Endothelial cell of umbilical vein (primary cell): ENCODE measurements around the gene COMT. TPM values are rescaled to one million over a fixed set of nuclear protein-coding genes. Genes with fewer than 3 reads are reported as not detected.

Source experiments
- BruUV-seq: library from RNA; stranded (reverse); fragments of 400-500 nt; replicated peaks from 2 replicates; lab custom pipeline; 2021; lab: Mats Ljungman, UMichigan
- CTCF ChIA-PET: fragments of 300-600, 350-600 bp; sonication (Branson Sonifier 250); formaldehyde crosslinking; loops from one replicate; lab custom pipeline; 2021; ENCODE audit warnings: antibody characterized with exemption, inconsistent platforms; lab: Charles Lee
- POLR2A ChIA-PET: fragments of 300-600, 350-600 bp; sonication (Branson Sonifier 250); formaldehyde crosslinking; loops from one replicate; lab custom pipeline; 2021; ENCODE audit warnings: antibody characterized with exemption, inconsistent platforms; lab: Charles Lee
- DNase-seq: peaks from one replicate; pipeline ENCODE4 v3.0.0-alpha.2; 2011; ENCODE audit warnings: low read depth, low spot score
- FAIRE-seq: peaks from 2 replicates; lab custom pipeline; 2011; peaks lifted over from hg19 to GRCh38; lab: Jason Lieb, UNC
- H2AFZ ChIP-seq: 2 replicates; pipeline ENCODE4 v1.6.0; 2012; ENCODE audit warnings: low read depth, low read length, control low read depth, inconsistent platforms
- H3K27ac ChIP-seq: 2 replicates; pipeline ENCODE4 v1.5.1; 2011; ENCODE audit warnings: low read depth, mild to moderate bottlenecking, control low read depth, low read length, moderate library complexity; ENCODE audit not compliant: insufficient read depth
- H3K27me3 ChIP-seq, 2 experiments: 2 replicates each; pipeline versions ENCODE4 v1.6.0 to v1.6.1; 2011; ENCODE audit warnings: low read length in 2 of 2, mixed read lengths in 1 of 2; ENCODE audit not compliant: control insufficient read depth in 2 of 2, insufficient read depth in 2 of 2
- H3K36me3 ChIP-seq, 2 experiments: 2 replicates in 1 of 2; 3 replicates in 1 of 2; pipeline ENCODE4 v1.5.1; 2011; ENCODE audit warnings: low read length in 2 of 2, mild to moderate bottlenecking in 1 of 2, moderate library complexity in 1 of 2; ENCODE audit not compliant: control insufficient read depth in 2 of 2, insufficient read depth in 2 of 2; ENCODE audit errors: extremely low read depth in 1 of 2
- H3K4me1 ChIP-seq: 3 replicates; pipeline ENCODE4 v1.5.1; 2011; ENCODE audit warnings: mild to moderate bottlenecking, low read length; ENCODE audit not compliant: control insufficient read depth, insufficient read depth; ENCODE audit errors: extremely low read depth
- H3K4me2 ChIP-seq: 2 replicates; pipeline ENCODE4 v1.6.1; 2011; ENCODE audit warnings: low read length, control low read depth, mixed read lengths; ENCODE audit not compliant: insufficient read depth
- H3K4me3 ChIP-seq, 3 experiments: fragments of 200-600 bp in 1 of 3; sonication (generic), shearing (Covaris generic) in 1 of 3; replicated peaks in 1 of 3; 2 replicates each; pipeline ENCODE4 v1.5.1; 2011 to 2016; ENCODE audit warnings: control low read depth in 3 of 3, low read length in 3 of 3, mild to moderate bottlenecking in 2 of 3, inconsistent platforms in 1 of 3, low read depth in 1 of 3, moderate library complexity in 1 of 3; ENCODE audit not compliant: insufficient read depth in 1 of 3
- H3K79me2 ChIP-seq: 2 replicates; pipeline ENCODE4 v1.6.0; 2012; ENCODE audit warnings: low read length, inconsistent platforms; ENCODE audit not compliant: control insufficient read depth, insufficient read depth
- H3K9ac ChIP-seq: replicated peaks from 2 replicates; pipeline ENCODE3; 2011; ENCODE audit warnings: low read length, control low read depth; ENCODE audit not compliant: insufficient read depth; ENCODE audit errors: extremely low read depth
- H3K9me1 ChIP-seq: replicated peaks from 3 replicates; pipeline ENCODE4 v1.6.0; 2011; ENCODE audit warnings: mild to moderate bottlenecking, low read length; ENCODE audit not compliant: control insufficient read depth, insufficient read depth; ENCODE audit errors: extremely low read depth
- H3K9me3 ChIP-seq: replicated peaks from 2 replicates; pipeline ENCODE4 v1.5.1; 2012; ENCODE audit warnings: low read length, inconsistent platforms; ENCODE audit not compliant: control insufficient read depth, insufficient read depth
- H4K20me1 ChIP-seq: replicated peaks from 2 replicates; pipeline ENCODE3; 2011; ENCODE audit warnings: mild to moderate bottlenecking, low read length; ENCODE audit not compliant: control insufficient read depth, insufficient read depth; ENCODE audit errors: extremely low read depth
- EZH2 ChIP-seq: IDR thresholded peaks from 2 replicates; pipeline ENCODE4 v1.6.1; 2012; ENCODE audit warnings: borderline replicate concordance, low read depth, mild to moderate bottlenecking, moderate library complexity, low read length, inconsistent platforms; ENCODE audit not compliant: severe bottlenecking
- FOS ChIP-seq: IDR thresholded peaks from 2 replicates; pipeline ENCODE4 v1.6.1; 2011; ENCODE audit warnings: mild to moderate bottlenecking, low read length, moderate library complexity, borderline replicate concordance; ENCODE audit not compliant: insufficient read depth
- GATA2 ChIP-seq: IDR thresholded peaks from 2 replicates; pipeline ENCODE4 v1.7.0; 2011; ENCODE audit warnings: low read depth, mild to moderate bottlenecking, moderate library complexity, mixed read lengths, low read length; ENCODE audit not compliant: insufficient read length, insufficient read depth
- JUN ChIP-seq: IDR thresholded peaks from 2 replicates; pipeline ENCODE4 v1.6.1; 2011; ENCODE audit warnings: borderline replicate concordance, low read depth; ENCODE audit not compliant: insufficient read length, insufficient read depth
- POLR2A ChIP-seq: IDR thresholded peaks from 2 replicates; pipeline ENCODE4 v1.6.1; 2012; ENCODE audit warnings: low read depth, mild to moderate bottlenecking, control low read depth, low read length
- POLR2AphosphoS5 ChIP-seq: IDR thresholded peaks from 2 replicates; pipeline ENCODE4 v1.6.1; 2012; ENCODE audit warnings: low read depth, mild to moderate bottlenecking, control low read depth, low read length, moderate library complexity; ENCODE audit not compliant: insufficient read depth
- dilution Hi-C: fragments of 300-500 bp; cut with MboI; formaldehyde crosslinking; loops from one replicate; pipeline ENCODE4 v1.15.0; 2019; ENCODE audit warnings: low sequenced_read_pairs; ENCODE audit not compliant: extremely low pct_ligation_motif_present
- intact Hi-C: fragments of 100-400 bp; cut with micrococcal nuclease; formaldehyde crosslinking; loops from one replicate; pipeline ENCODE4 v1.10.0; 2022
- polyA plus RNA-seq, 4 experiments: library from polyadenylated mRNA; depleted of rRNA in 3 of 4; stranded (reverse) in 3 of 4; unstranded in 1 of 4; fragments of >200 nt; gene quantifications; 2 replicates each; pipeline versions ENCODE4 v1.2.1 to v1.2.3, GENCODE V29; 2011 to 2012; ENCODE audit warnings: missing spikeins in 1 of 4
- total RNA-seq: library from RNA; stranded (reverse); gene quantifications from 2 replicates; pipeline ENCODE4 v1.2.3, GENCODE V29; 2021
- TF ChIP-seq, protein P1 (sequence below), 2 donors: IDR thresholded peaks; 1 replicate in 1 of 2; 2 replicates in 1 of 2; pipeline ENCODE4 v1.5.1; 2011; ENCODE audit warnings: low read length in 2 of 2, mild to moderate bottlenecking in 2 of 2, moderate library complexity in 2 of 2, control low read depth in 1 of 2, inconsistent platforms in 1 of 2, low read depth in 1 of 2; ENCODE audit not compliant: insufficient read depth in 1 of 2; ENCODE audit errors: extremely low read depth in 1 of 2
- TF ChIP-seq, protein P2 (sequence below): IDR thresholded peaks from 2 replicates; pipeline ENCODE4 v1.6.1; 2011; ENCODE audit not compliant: insufficient read depth, insufficient read length

The COMT gene
- total and polyA plus RNA-seq, 2 donors (not counting 3 experiments of a cell fraction or from before 2014, with no cell fraction given): 221 to 537 TPM

DNA sequence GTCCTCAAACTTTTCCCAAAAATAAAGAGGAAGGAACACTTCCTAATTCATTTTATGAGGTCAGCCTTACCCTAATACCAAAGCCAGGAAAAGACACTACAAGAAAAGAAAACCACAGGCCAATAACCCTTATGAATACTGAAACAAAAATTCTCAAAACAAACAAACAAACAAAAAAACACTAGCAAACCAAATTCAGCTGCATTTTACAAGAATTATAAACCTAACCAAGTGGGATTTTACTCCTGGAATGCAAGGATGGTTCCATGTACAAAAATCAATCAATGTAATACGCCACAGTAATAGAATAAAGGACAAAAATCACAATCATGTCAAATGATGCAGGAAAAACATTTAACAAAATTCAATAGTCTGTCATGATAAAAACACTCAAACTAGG, 61.7 kb downstream of the COMT start:
- ChIA-PET POLR2A (no interaction called here), CTCF (interaction anchor here (1.0 to 2.4 kb wide), 5 partner anchors 8 to 29 kb away, joined by 3 to 32 read pairs (median 3); no protein-coding TSS in a partner anchor)
- H3K9ac ChIP-seq: no peak overlapping the region
- H3K36me3 ChIP-seq: no peaks in the 10 kb centered on the region
- dilution Hi-C loops (no loop called here), intact Hi-C loops (no loop called here)
- H3K9me1 ChIP-seq: no peaks in the 10 kb centered on the region
- no peak for DNase-seq
- no peaks in the 10 kb centered on the region for H3K27me3 ChIP-seq
- H4K20me1 ChIP-seq: no peaks in the 10 kb centered on the region
- no TSS peak for BruUV-seq
- no peaks in the 10 kb centered on the region for H3K79me2 ChIP-seq
- peaks cover 5% of the 10 kb centered on the region for H3K9me3 ChIP-seq
- no peak overlapping the region for H3K4me3 ChIP-seq
- FAIRE-seq: no peak
- H3K27ac ChIP-seq: no peak overlapping the region
- H3K4me2 ChIP-seq: no peak overlapping the region
- H3K4me1 ChIP-seq: peaks cover 45% of the 10 kb centered on the region
- TF ChIP-seq POLR2AphosphoS5 (no peak), FOS (no peak), EZH2 (no peak), JUN (no peak), GATA2 (no peak), POLR2A (no peak)
- TF ChIP-seq, protein P1, sequence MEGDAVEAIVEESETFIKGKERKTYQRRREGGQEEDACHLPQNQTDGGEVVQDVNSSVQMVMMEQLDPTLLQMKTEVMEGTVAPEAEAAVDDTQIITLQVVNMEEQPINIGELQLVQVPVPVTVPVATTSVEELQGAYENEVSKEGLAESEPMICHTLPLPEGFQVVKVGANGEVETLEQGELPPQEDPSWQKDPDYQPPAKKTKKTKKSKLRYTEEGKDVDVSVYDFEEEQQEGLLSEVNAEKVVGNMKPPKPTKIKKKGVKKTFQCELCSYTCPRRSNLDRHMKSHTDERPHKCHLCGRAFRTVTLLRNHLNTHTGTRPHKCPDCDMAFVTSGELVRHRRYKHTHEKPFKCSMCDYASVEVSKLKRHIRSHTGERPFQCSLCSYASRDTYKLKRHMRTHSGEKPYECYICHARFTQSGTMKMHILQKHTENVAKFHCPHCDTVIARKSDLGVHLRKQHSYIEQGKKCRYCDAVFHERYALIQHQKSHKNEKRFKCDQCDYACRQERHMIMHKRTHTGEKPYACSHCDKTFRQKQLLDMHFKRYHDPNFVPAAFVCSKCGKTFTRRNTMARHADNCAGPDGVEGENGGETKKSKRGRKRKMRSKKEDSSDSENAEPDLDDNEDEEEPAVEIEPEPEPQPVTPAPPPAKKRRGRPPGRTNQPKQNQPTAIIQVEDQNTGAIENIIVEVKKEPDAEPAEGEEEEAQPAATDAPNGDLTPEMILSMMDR (IDR thresholded peaks at IDR 0.05; ENCODE audit: extremely low read depth in 1 of 2, insufficient read depth in 1 of 2, low read depth in 1 of 2, low read length in 2 of 2): no peak
- TF ChIP-seq, protein P2, sequence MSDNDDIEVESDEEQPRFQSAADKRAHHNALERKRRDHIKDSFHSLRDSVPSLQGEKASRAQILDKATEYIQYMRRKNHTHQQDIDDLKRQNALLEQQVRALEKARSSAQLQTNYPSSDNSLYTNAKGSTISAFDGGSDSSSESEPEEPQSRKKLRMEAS: no peak
- H2AFZ ChIP-seq: no peak overlapping the region
